Heart left ventricle (tissue), 13 donors: ENCODE data around the gene TLE2.

ENCODE experiments used
- POLR2A ChIP-seq, 2 donors: fragments of 450-650 bp; IDR thresholded peaks; one replicate each; pipeline ENCODE4 v1.6.1; 2017; ENCODE audit warnings: antibody characterized with exemption in 2 of 2, mild to moderate bottlenecking in 2 of 2, moderate library complexity in 2 of 2
- TF ChIP-seq, protein P1 (sequence below), 12 donors: fragments of 200-600 bp; sonication (generic) in 4 of 12; IDR thresholded peaks; one replicate each; pipeline versions ENCODE4 v1.5.0 to v1.8.0; 2018 to 2022; ENCODE audit warnings: antibody characterized with exemption in 12 of 12, mild to moderate bottlenecking in 5 of 12
- donor health status: ischemic (EF 13 %, LVEDD 7.1; RV severe dilation, severe dysfunction).
- donor health status: DM: no; HTN: yes; CAD: no.
- donor health status: DM: no; HTN: no; CAD: no.
- donor health status: ischemic (EF 25% LVEDD 6.9; RV normal size, moderate dysfunction).
- donor health status: ischemic (EF 25% LVEDD 5.7; RV mildly dilated, moderate dysfunction).
- donor health status: ischemic (EF 35%, LVEDD 5.7; RV mildly dilated, moderate dysfunction).
- donor health status: nonischemic (EF 11% LVEDD 7.7; RV severe dilation, severe dysfunction).
- donor health status: DM: yes; HTN: yes; CAD: no.
- donor health status: PGD.
- donor health status: ischemic (EF 29% LVEDD 5.4; RV normal size, mild dysfunction).
- donor health status: nonischemic (EF 23%, LVEDD 6.1; RV moderate dilation, normal function).

GRCh38 chr19:2949939-2950285 lies 79.2 kb downstream of the TLE2 start:
- no peak for TF ChIP-seq POLR2A (IDR thresholded peaks at IDR 0.05)
- TF ChIP-seq, protein P1, sequence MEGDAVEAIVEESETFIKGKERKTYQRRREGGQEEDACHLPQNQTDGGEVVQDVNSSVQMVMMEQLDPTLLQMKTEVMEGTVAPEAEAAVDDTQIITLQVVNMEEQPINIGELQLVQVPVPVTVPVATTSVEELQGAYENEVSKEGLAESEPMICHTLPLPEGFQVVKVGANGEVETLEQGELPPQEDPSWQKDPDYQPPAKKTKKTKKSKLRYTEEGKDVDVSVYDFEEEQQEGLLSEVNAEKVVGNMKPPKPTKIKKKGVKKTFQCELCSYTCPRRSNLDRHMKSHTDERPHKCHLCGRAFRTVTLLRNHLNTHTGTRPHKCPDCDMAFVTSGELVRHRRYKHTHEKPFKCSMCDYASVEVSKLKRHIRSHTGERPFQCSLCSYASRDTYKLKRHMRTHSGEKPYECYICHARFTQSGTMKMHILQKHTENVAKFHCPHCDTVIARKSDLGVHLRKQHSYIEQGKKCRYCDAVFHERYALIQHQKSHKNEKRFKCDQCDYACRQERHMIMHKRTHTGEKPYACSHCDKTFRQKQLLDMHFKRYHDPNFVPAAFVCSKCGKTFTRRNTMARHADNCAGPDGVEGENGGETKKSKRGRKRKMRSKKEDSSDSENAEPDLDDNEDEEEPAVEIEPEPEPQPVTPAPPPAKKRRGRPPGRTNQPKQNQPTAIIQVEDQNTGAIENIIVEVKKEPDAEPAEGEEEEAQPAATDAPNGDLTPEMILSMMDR (IDR thresholded peaks at IDR 0.05) = no peak
